GM06990 (cell line): ENCODE data around the gene FGF8.

Experiments
- DNase-seq: peaks from one replicate; pipeline ENCODE4 v3.0.0-alpha.2; 2011; ENCODE audit not compliant: insufficient read length; ENCODE audit errors: extremely low read depth
- H3K27me3 ChIP-seq: replicated peaks from 2 replicates; pipeline ENCODE4 v1.6.0; 2011; ENCODE audit warnings: low read length; ENCODE audit not compliant: control insufficient read depth, insufficient read depth
- H3K36me3 ChIP-seq: 2 replicates; pipeline ENCODE4 v1.5.1; 2011; ENCODE audit warnings: low read length; ENCODE audit not compliant: control insufficient read depth, insufficient read depth
- H3K4me3 ChIP-seq: replicated peaks from 2 replicates; pipeline ENCODE4 v1.5.1; 2011; ENCODE audit warnings: low read depth, mild to moderate bottlenecking, control low read depth, low read length
- TF ChIP-seq, protein P1 (sequence below): IDR thresholded peaks from 2 replicates; pipeline ENCODE4 v1.5.1; 2011; ENCODE audit warnings: low read length, control low read depth, mild to moderate bottlenecking, inconsistent platforms; ENCODE audit not compliant: insufficient read depth, poor library complexity, severe bottlenecking

The FGF8 gene, protein sequence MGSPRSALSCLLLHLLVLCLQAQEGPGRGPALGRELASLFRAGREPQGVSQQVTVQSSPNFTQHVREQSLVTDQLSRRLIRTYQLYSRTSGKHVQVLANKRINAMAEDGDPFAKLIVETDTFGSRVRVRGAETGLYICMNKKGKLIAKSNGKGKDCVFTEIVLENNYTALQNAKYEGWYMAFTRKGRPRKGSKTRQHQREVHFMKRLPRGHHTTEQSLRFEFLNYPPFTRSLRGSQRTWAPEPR

DNA sequence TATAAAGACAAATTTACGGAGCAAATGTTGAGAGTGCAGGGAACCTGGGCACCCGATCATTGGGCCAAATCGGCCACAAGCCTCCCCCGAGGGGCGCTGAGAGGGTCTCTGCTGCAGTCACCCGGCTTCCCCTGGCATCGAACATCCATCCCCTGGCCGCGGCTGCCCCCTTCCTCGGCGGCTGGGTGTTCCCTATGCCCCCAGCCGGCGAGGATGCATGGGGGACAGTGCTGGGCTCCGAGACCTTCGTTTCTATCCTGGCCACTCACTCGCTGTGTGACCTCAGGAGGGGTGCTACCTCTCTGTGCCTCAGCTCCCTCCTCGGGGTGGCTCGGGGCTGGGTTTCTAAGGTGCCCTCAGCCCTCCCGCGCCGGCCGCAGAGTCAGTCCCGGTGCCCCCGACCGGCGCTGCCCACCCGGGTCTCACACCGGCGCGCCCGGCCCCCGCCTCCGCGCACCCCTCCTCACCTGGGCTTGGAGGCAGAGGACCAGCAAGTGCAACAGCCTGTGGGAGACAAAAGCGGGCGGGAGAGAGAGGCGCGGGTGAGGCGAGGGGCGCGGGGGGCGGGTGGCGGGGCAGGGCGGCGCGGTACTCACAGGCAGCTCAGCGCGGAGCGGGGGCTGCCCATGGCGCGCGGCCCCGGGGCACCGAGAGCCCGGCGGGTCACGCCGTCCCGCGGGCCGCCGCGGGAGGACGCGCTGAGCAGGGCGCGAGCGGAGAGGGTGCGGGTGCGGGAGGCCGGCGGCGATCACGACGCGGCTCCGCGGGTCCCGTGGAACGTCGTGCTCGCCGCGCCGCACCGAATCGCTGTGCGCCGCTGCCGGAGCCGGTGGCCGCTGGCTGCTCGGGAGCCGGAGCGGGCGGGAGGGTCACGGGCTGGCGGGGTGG is at the start of gene FGF8:
Gene FGF8, minus strand, starts transcription at position 842 of the 888 bp plus-strand sequence. Its CDS starts 214 bp downstream, at position 628.
- Histone ChIP-seq H3K4me3 (no peak within 1 kb of the TSS; the same call in 1 of the 2 replicates), H3K36me3 (no peaks in the 10 kb centered on the region), H3K27me3 (peaks cover 2% of the 10 kb centered on the region)
- DNase-seq = no peak
- TF ChIP-seq, protein P1, sequence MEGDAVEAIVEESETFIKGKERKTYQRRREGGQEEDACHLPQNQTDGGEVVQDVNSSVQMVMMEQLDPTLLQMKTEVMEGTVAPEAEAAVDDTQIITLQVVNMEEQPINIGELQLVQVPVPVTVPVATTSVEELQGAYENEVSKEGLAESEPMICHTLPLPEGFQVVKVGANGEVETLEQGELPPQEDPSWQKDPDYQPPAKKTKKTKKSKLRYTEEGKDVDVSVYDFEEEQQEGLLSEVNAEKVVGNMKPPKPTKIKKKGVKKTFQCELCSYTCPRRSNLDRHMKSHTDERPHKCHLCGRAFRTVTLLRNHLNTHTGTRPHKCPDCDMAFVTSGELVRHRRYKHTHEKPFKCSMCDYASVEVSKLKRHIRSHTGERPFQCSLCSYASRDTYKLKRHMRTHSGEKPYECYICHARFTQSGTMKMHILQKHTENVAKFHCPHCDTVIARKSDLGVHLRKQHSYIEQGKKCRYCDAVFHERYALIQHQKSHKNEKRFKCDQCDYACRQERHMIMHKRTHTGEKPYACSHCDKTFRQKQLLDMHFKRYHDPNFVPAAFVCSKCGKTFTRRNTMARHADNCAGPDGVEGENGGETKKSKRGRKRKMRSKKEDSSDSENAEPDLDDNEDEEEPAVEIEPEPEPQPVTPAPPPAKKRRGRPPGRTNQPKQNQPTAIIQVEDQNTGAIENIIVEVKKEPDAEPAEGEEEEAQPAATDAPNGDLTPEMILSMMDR = no peak

DNA sequence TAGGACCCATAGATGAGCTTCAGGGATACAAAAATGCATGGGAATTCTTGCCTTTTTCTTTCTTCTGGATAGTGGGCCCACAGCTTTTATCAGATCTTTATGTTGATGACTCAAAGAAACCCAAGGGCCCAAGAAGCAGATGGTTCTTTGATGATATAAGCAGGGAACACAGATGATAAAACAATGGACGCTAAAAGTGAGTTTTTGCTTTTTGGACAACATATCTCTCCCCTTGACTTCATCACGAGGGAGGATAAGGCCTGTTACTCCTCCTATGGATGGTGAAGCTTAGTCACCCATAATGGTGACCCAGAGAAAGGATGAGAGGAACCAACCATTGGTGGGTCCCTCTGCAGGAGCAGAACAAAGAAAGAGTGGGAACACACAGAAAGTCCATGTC is 48.8 kb upstream of the FGF8 start:
- Histone ChIP-seq H3K36me3 (no peaks in the 10 kb centered on the region; the same call in 1 of the 2 replicates), H3K4me3 (no peak overlapping the region), H3K27me3 (no peaks in the 10 kb centered on the region)
- no peak for DNase-seq
- TF ChIP-seq, protein P1 = no peak

DNA sequence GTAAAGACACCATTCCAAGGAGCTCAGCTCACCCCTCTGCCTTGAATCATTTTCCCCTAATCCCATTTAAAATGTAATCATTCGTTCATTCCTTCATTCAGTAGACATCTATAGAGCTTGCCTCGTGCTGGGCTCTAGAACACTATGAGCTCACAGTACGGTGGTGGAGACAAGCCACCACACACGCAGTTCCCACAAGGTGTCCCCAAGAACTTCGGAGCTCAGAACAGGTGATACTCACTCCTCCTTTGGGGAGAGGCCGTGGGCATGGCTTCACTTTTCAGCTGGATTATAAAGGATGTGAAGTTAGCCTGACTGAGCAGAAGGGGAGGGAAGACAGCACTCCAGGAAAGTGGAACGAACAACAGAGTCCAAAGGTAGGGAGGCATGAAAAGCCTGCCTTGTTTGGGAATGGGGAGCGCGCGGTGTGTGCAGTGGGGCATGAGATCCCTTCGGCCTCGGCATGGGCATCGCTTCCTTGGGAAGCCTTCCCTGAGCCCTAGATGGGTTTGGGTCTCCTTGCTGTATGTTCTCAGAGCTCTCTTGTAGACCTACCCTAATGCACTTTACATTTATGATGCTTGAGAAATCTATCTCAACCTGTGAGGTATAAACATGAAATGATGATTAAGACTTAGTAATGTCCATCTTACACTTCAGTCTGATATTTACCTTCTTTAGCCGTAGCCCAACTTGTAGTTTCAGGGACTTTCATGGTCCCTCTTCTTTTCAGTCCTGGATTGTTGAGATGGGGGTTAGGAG is 43.1 kb upstream of the FGF8 start:
- no peak for DNase-seq
- Histone ChIP-seq H3K36me3 (no peaks in the 10 kb centered on the region), H3K4me3 (peak overlapping the region; percentile 53), H3K27me3 (no peaks in the 10 kb centered on the region)
- TF ChIP-seq, protein P1 = no peak

DNA sequence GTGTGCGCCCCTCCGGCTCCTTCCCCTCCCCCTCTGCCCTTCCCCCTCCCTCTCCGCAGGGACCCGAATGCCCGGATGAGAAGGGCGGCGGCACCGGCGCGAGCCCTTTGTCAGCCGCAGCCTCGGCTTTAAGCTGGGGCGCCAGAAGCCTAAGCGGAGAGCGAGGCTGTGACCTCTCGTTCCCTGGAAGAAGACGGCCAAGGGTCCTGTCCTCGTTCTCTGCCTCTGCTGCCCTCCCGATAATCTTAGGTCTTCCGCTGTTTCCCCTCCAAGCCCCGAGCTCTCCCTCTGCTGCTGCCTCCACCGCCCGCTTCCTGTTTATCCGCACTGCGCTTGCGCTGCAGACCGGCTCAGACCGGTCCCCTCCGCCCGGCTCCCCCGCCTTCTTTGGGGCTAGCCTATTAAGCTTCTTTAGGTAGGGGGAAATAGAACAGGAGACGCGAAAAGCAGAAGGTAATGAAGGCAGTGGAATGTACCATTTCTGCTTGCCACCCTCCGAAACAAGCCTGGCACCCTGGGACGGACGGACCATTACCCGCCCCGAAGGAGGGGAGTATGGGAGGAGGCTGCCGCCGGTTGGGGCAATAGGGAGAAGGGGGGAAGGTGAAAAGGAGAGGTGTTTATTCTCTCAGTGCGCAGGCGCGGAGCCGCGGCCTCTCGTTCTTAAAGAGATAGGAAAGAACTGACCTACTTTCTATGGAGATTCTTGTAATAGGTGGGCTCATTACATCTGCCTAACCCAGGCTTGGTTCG is 42.4 kb upstream of the FGF8 start, which contains the start of gene OGA:
Gene OGA, minus strand, starts transcription at position 326 of the 753 bp plus-strand sequence. CDS start 422 bp downstream, outside the sequence.
- no peaks in the 10 kb centered on the region for H3K36me3 ChIP-seq
- TF ChIP-seq, protein P1 = no peak
- peak; percentile 98 for DNase-seq

More for the DNA sequence above, 42.4 kb upstream of the FGF8 start, which contains the start of gene OGA:
- H3K27me3 ChIP-seq = no peaks in the 10 kb centered on the region
- peak within 1 kb of the TSS; percentile 82 for H3K4me3 ChIP-seq
